Measurements from ENCODE around the gene PRDM16. TPM values are rescaled to one million over a fixed set of nuclear protein-coding genes. Genes with fewer than 3 reads are reported as not detected.

PRDM16 gene
- total RNA-seq, 1 experiment from 2014 or later = 1.6 TPM

DNA sequence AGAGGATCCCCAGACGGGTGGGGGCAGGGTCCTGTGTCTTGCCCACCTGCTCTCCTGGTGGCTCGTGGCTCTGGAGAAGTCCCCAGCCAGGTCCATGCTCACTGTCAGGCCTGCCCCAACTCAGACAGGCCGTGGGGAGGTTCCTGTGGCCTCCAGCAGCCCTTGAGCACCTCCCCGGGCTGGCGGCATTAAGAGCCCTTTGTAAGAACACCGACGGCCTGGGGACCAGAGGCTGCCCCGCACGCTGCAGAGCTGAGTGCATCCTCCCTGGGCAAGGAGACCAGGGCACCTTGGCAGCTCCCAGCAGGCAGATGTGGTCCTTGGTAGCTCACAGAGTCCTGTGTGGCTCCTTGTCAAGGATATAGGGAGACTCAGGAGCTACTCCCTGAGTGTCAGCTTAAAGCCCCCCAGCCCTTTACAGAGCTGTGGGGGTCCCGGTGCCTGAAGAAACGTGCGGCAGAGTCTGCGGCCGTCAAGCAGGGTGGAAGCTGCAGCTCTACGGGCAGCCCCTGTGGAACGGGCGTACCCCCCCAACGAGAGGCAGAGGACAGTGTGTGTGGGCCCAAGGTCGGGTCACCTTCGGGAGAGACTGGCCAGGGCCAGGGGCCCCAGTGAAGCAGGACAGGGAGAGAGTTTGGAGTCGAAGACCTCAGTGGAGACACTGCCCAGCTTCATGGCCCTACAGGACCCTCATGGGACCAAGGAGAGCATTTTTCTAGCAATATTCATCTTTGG, 118.6 kb downstream of the PRDM16 start:
- TF ChIP-seq SMAD3 (CRISPR knock-in tag; IDR thresholded peaks at IDR 0.05; ENCODE audit: borderline replicate concordance) (no peak), NFATC4 (CRISPR knock-in tag; IDR thresholded peaks at IDR 0.05) (no peak), MLX (CRISPR knock-in tag; IDR thresholded peaks at IDR 0.05) (no peak), TEAD1 (CRISPR knock-in tag; IDR thresholded peaks at IDR 0.05) (no peak), STAT6 (CRISPR knock-in tag; conservative IDR thresholded peaks at IDR 0.05; ENCODE audit: low read depth) (no peak), NR2C2 (CRISPR knock-in tag; IDR thresholded peaks at IDR 0.05) (no peak), FOXJ3 (CRISPR knock-in tag; IDR thresholded peaks at IDR 0.05; ENCODE audit: borderline replicate concordance) (no peak), NR3C1 (CRISPR knock-in tag; conservative IDR thresholded peaks at IDR 0.05; ENCODE audit: low read depth) (no peak), E2F4 (CRISPR knock-in tag; IDR thresholded peaks at IDR 0.05; ENCODE audit: borderline replicate concordance, low read depth) (no peak), MXD4 (CRISPR knock-in tag; IDR thresholded peaks at IDR 0.05; ENCODE audit: borderline replicate concordance) (no peak), ZNF423 (CRISPR knock-in tag; IDR thresholded peaks at IDR 0.05) (no peak), CBFB (CRISPR knock-in tag; IDR thresholded peaks at IDR 0.05; ENCODE audit: low read depth) (no peak), FOXP1 (CRISPR knock-in tag; IDR thresholded peaks at IDR 0.05; ENCODE audit: borderline replicate concordance) (no peak), RELA (CRISPR knock-in tag; IDR thresholded peaks at IDR 0.05; ENCODE audit: borderline replicate concordance) (no peak)
- TF ChIP-seq, protein P1, sequence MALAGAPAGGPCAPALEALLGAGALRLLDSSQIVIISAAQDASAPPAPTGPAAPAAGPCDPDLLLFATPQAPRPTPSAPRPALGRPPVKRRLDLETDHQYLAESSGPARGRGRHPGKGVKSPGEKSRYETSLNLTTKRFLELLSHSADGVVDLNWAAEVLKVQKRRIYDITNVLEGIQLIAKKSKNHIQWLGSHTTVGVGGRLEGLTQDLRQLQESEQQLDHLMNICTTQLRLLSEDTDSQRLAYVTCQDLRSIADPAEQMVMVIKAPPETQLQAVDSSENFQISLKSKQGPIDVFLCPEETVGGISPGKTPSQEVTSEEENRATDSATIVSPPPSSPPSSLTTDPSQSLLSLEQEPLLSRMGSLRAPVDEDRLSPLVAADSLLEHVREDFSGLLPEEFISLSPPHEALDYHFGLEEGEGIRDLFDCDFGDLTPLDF (CRISPR knock-in tag; IDR thresholded peaks at IDR 0.05) = no peak
- TF ChIP-seq, protein P2, sequence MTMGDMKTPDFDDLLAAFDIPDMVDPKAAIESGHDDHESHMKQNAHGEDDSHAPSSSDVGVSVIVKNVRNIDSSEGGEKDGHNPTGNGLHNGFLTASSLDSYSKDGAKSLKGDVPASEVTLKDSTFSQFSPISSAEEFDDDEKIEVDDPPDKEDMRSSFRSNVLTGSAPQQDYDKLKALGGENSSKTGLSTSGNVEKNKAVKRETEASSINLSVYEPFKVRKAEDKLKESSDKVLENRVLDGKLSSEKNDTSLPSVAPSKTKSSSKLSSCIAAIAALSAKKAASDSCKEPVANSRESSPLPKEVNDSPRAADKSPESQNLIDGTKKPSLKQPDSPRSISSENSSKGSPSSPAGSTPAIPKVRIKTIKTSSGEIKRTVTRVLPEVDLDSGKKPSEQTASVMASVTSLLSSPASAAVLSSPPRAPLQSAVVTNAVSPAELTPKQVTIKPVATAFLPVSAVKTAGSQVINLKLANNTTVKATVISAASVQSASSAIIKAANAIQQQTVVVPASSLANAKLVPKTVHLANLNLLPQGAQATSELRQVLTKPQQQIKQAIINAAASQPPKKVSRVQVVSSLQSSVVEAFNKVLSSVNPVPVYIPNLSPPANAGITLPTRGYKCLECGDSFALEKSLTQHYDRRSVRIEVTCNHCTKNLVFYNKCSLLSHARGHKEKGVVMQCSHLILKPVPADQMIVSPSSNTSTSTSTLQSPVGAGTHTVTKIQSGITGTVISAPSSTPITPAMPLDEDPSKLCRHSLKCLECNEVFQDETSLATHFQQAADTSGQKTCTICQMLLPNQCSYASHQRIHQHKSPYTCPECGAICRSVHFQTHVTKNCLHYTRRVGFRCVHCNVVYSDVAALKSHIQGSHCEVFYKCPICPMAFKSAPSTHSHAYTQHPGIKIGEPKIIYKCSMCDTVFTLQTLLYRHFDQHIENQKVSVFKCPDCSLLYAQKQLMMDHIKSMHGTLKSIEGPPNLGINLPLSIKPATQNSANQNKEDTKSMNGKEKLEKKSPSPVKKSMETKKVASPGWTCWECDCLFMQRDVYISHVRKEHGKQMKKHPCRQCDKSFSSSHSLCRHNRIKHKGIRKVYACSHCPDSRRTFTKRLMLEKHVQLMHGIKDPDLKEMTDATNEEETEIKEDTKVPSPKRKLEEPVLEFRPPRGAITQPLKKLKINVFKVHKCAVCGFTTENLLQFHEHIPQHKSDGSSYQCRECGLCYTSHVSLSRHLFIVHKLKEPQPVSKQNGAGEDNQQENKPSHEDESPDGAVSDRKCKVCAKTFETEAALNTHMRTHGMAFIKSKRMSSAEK (CRISPR knock-in tag; IDR thresholded peaks at IDR 0.05; ENCODE audit: borderline replicate concordance) = no peak
- TF ChIP-seq, protein P3, sequence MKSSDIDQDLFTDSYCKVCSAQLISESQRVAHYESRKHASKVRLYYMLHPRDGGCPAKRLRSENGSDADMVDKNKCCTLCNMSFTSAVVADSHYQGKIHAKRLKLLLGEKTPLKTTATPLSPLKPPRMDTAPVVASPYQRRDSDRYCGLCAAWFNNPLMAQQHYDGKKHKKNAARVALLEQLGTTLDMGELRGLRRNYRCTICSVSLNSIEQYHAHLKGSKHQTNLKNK (CRISPR knock-in tag; IDR thresholded peaks at IDR 0.05) = no peak
- Mint-ChIP-seq H3K36me3 (no peaks in the 10 kb centered on the region), H3K27ac (no peak overlapping the region), H3K9me3 (peaks cover 8% of the 10 kb centered on the region; the same call in 1 of the 2 replicates), H3K4me3 (no peak overlapping the region), H3K27me3 (ENCODE audit: low read depth) (no peaks in the 10 kb centered on the region; the same call in 1 of the 2 replicates), H3K4me1 (no peaks in the 10 kb centered on the region)
- ChIA-PET CTCF (no interaction called here), POLR2A (no interaction called here)
- DNase-seq (ENCODE audit: low spot score) = no peak
- no peak for ATAC-seq
